NB4 (cell line): Measurements from ENCODE around the gene PTPRD.

Experiments used
- DNase-seq: peaks from one replicate; pipeline ENCODE4 v3.0.0; 2010; ENCODE audit warnings: low read depth
- H3K4me3 ChIP-seq: one replicate; pipeline ENCODE4 v1.5.1; 2011; ENCODE audit warnings: mild to moderate bottlenecking, low read depth, low read length, moderate library complexity
- CTCF ChIP-seq: IDR thresholded peaks from one replicate; pipeline ENCODE4 v1.5.1; 2012; ENCODE audit warnings: low read depth, low read length
- MAX ChIP-seq: IDR thresholded peaks from 2 replicates; pipeline ENCODE4 v1.6.1; 2011; ENCODE audit warnings: low read depth, low read length
- MYC ChIP-seq: IDR thresholded peaks from 2 replicates; pipeline ENCODE4 v1.6.1; 2011; ENCODE audit warnings: low read depth, low read length
- POLR2A ChIP-seq: IDR thresholded peaks from 2 replicates; pipeline ENCODE4 v1.6.1; 2011; ENCODE audit warnings: mild to moderate bottlenecking; ENCODE audit not compliant: insufficient read length; ENCODE audit errors: extremely low read depth

The PTPRD gene

GRCh38 chr9:8390571-8390970 is 2222.2 kb downstream of the PTPRD start:
- DNase-seq: no peak
- H3K4me3 ChIP-seq: no peak overlapping the region
- TF ChIP-seq CTCF (no peak), MYC (no peak), POLR2A (no peak), MAX (no peak)

GRCh38 chr9:8389531-8389930 is 2223.3 kb downstream of the PTPRD start:
- TF ChIP-seq CTCF (no peak), MAX (no peak), POLR2A (no peak), MYC (no peak)
- DNase-seq: no peak
- no peak overlapping the region for H3K4me3 ChIP-seq

GRCh38 chr9:8388132-8388531 is 2224.7 kb downstream of the PTPRD start:
- TF ChIP-seq MAX: no peak
- no peak for TF ChIP-seq POLR2A
- TF ChIP-seq MYC: no peak
- TF ChIP-seq CTCF: no peak
- H3K4me3 ChIP-seq: no peak overlapping the region
- no peak for DNase-seq

GRCh38 chr9:8384091-8384490 is 2228.7 kb downstream of the PTPRD start:
- TF ChIP-seq CTCF: no peak
- no peak for TF ChIP-seq POLR2A
- no peak for TF ChIP-seq MYC
- no peak for TF ChIP-seq MAX
- no peak overlapping the region for H3K4me3 ChIP-seq
- no peak for DNase-seq

GRCh38 chr9:8382777-8383527 is 2229.8 kb downstream of the PTPRD start:
- DNase-seq: no peak

More at GRCh38 chr9:8382777-8383527, 2229.8 kb downstream of the PTPRD start:
- TF ChIP-seq CTCF: no peak
- no peak for TF ChIP-seq MYC
- TF ChIP-seq POLR2A: no peak
- H3K4me3 ChIP-seq: no peak overlapping the region
